PC-9 (cell line): ENCODE results near the gene DOCK1. TPM values are rescaled to one million over a fixed set of nuclear protein-coding genes. Genes with fewer than 3 reads are reported as not detected.

ENCODE experiments used
- BruUV-seq: library from RNA; stranded (reverse); fragments of 400-500 nt; replicated peaks from 2 replicates; lab custom pipeline; 2021; lab: Mats Ljungman, UMichigan
- CTCF ChIA-PET: fragments of 300-600 bp; sonication (Branson Sonifier 250); formaldehyde crosslinking; loops from one replicate; lab custom pipeline; 2022; ENCODE audit warnings: antibody characterized with exemption; lab: Charles Lee
- POLR2A ChIA-PET: fragments of 300-600 bp; sonication (Branson Sonifier 250); formaldehyde crosslinking; loops from one replicate; lab custom pipeline; 2022; ENCODE audit warnings: antibody characterized with exemption; ENCODE audit not compliant: unreplicated experiment; lab: Charles Lee
- DNase-seq, 2 experiments: peaks; one replicate each; pipeline versions ENCODE4 v3.0.0 to v3.0.0-alpha.2; 2015 to 2022; ENCODE audit warnings: mixed read lengths in 1 of 2
- H2AFZ ChIP-seq: fragments of 200-600 bp; sonication (generic); 2 replicates; pipeline ENCODE4 v1.8.1; 2017; ENCODE audit warnings: antibody characterized with exemption
- H3F3A ChIP-seq: fragments of 200-600 bp; sonication (generic); 2 replicates; pipeline ENCODE4 v1.8.1; 2017; ENCODE audit warnings: antibody characterized with exemption, mild to moderate bottlenecking, low read depth; ENCODE audit not compliant: insufficient read depth
- H3K27ac ChIP-seq: fragments of 200-600 bp; sonication (generic); 2 replicates; pipeline ENCODE4 v1.6.1; 2016; ENCODE audit warnings: mixed run types
- H3K27me3 ChIP-seq: fragments of 200-600 bp; sonication (generic); 2 replicates; pipeline ENCODE4 v1.6.1; 2016; ENCODE audit warnings: low read depth, mixed run types; ENCODE audit not compliant: insufficient read depth
- H3K36me3 ChIP-seq: fragments of 200-600 bp; sonication (generic); 2 replicates; pipeline ENCODE4 v1.6.1; 2016; ENCODE audit warnings: low read depth, mixed run types
- H3K4me1 ChIP-seq: fragments of 200-600 bp; sonication (generic); replicated peaks from 2 replicates; pipeline ENCODE4 v1.6.1; 2016; ENCODE audit warnings: mixed run types; ENCODE audit not compliant: insufficient read depth
- H3K4me2 ChIP-seq: fragments of 200-600 bp; sonication (generic); 2 replicates; pipeline ENCODE4 v1.6.1; 2017; ENCODE audit warnings: mixed run types
- H3K4me3 ChIP-seq: fragments of 200-600 bp; sonication (generic); 2 replicates; pipeline ENCODE4 v1.6.1; 2016; ENCODE audit warnings: mixed run types
- H3K79me2 ChIP-seq: fragments of 200-600 bp; sonication (generic); 2 replicates; pipeline ENCODE4 v1.6.1; 2017; ENCODE audit warnings: low read depth, mixed run types
- H3K9me2 ChIP-seq: fragments of 200-600 bp; sonication (generic); 2 replicates; pipeline ENCODE4 v1.8.1; 2017; ENCODE audit warnings: mild to moderate bottlenecking; ENCODE audit not compliant: insufficient read depth
- H3K9me3 ChIP-seq: fragments of 200-600 bp; sonication (generic); 2 replicates; pipeline ENCODE4 v1.8.1; 2016; ENCODE audit warnings: low read depth; ENCODE audit not compliant: insufficient read depth
- H4K20me1 ChIP-seq: fragments of 200-600 bp; sonication (generic); 2 replicates; pipeline ENCODE4 v1.8.1; 2017; ENCODE audit not compliant: insufficient read depth
- CTCF ChIP-seq: fragments of 200-600 bp; sonication (generic); conservative IDR thresholded peaks from 2 replicates; pipeline ENCODE4 v1.6.1; 2017; ENCODE audit warnings: mixed run types, antibody characterized with exemption, mild to moderate bottlenecking, moderate library complexity
- EZH2 ChIP-seq: fragments of 200-600 bp; sonication (generic); IDR thresholded peaks from 2 replicates; pipeline ENCODE4 v1.8.0; 2017; ENCODE audit warnings: antibody characterized with exemption, low read depth
- intact Hi-C: fragments of 100-400 bp; cut with micrococcal nuclease; formaldehyde crosslinking; loops from one replicate; pipeline ENCODE4 v1.10.0; 2022; ENCODE audit not compliant: unreplicated experiment
- total RNA-seq: library from RNA; stranded (reverse); gene quantifications from 2 replicates; pipeline ENCODE4 v1.2.3, GENCODE V29; 2021

The DOCK1 gene
- total RNA-seq, 1 experiment from 2014 or later = 24.8 TPM

GRCh38 chr10:127142856-127143255 lies 237.6 kb downstream of the DOCK1 start:
- BruUV-seq = no TSS peak
- no peak for DNase-seq
- H3K9me2 ChIP-seq = no peaks in the 10 kb centered on the region
- no peaks in the 10 kb centered on the region for H3K79me2 ChIP-seq
- no peaks in the 10 kb centered on the region for H3K36me3 ChIP-seq
- H3K27ac ChIP-seq = no peak overlapping the region
- no peak overlapping the region for H3K4me3 ChIP-seq
- TF ChIP-seq EZH2 = no peak
- no peak for TF ChIP-seq CTCF
- ChIA-PET CTCF (no interaction called here), POLR2A (no interaction called here)
- no peak overlapping the region for H3K4me2 ChIP-seq
- H3K9me3 ChIP-seq = no peaks in the 10 kb centered on the region
- H3F3A ChIP-seq = no peaks in the 10 kb centered on the region
- H3K27me3 ChIP-seq = no peaks in the 10 kb centered on the region
- H3K4me1 ChIP-seq = 0 out of 2 replicates have a peak, but pooled peaks cover 4% of the 10 kb centered on the region
- intact Hi-C loops = no loop called here
- no peak overlapping the region for H2AFZ ChIP-seq
- no peaks in the 10 kb centered on the region for H4K20me1 ChIP-seq

GRCh38 chr10:127145173-127145572 lies 239.9 kb downstream of the DOCK1 start:
- H3K27ac ChIP-seq = peak overlapping the region; percentile 29; the same call in 1 of the 2 replicates

GRCh38 chr10:127146661-127147060 lies 241.4 kb downstream of the DOCK1 start:
- H3K27me3 ChIP-seq = no peaks in the 10 kb centered on the region
- no peak for TF ChIP-seq CTCF
- TF ChIP-seq EZH2 = no peak
- H3K4me2 ChIP-seq = no peak overlapping the region
- no peaks in the 10 kb centered on the region for H3K79me2 ChIP-seq
- no peaks in the 10 kb centered on the region for H3K9me2 ChIP-seq
- H3K27ac ChIP-seq = no peak overlapping the region
- DNase-seq = no peak
- H2AFZ ChIP-seq = no peak overlapping the region
- intact Hi-C loops = loop anchor here (5.0 kb wide), 1 partner anchor 134 kb away; no protein-coding TSS in a partner anchor
- no peaks in the 10 kb centered on the region for H3K9me3 ChIP-seq
- peaks cover 34% of the 10 kb centered on the region for H3K4me1 ChIP-seq
- H4K20me1 ChIP-seq = no peaks in the 10 kb centered on the region
- ChIA-PET POLR2A (no interaction called here), CTCF (no interaction called here)
- no TSS peak for BruUV-seq
- H3K36me3 ChIP-seq = no peaks in the 10 kb centered on the region
- peaks cover 17% of the 10 kb centered on the region; the same call in 1 of the 2 replicates for H3F3A ChIP-seq
- H3K4me3 ChIP-seq = no peak overlapping the region

More at GRCh38 chr10:127145173-127145572, 239.9 kb downstream of the DOCK1 start:
- Histone ChIP-seq H3K36me3 (no peaks in the 10 kb centered on the region), H3K9me2 (no peaks in the 10 kb centered on the region), H4K20me1 (no peaks in the 10 kb centered on the region), H3K79me2 (no peaks in the 10 kb centered on the region), H3F3A (peaks cover 17% of the 10 kb centered on the region; the same call in 1 of the 2 replicates), H3K27me3 (no peaks in the 10 kb centered on the region), H3K4me2 (no peak overlapping the region), H3K4me3 (no peak overlapping the region), H3K9me3 (no peaks in the 10 kb centered on the region), H3K4me1 (peaks cover 26% of the 10 kb centered on the region), H2AFZ (no peak overlapping the region)
- ChIA-PET CTCF (no interaction called here), POLR2A (no interaction called here)
- no peak for DNase-seq
- intact Hi-C loops = loop anchor here (5.0 kb wide), 1 partner anchor 133 kb away; no protein-coding TSS in a partner anchor
- BruUV-seq = no TSS peak
- TF ChIP-seq CTCF (no peak), EZH2 (no peak)
